Activated CD4-positive, alpha-beta T cell treated with anti-CD3 and anti-CD28 coated beads, Interleukin-2, amount 50 U/mL, for 16 hours (primary cell): ENCODE data around the gene RFC4.
"Not testable (repeated sequence)": the region's sequence is repeated elsewhere in the genome, so short reads cannot be mapped to it uniquely, and the experiment has no call there.

ENCODE experiments used
- DNase-seq: peaks from one replicate; pipeline ENCODE4 v3.0.0-alpha.2; 2020

RFC4 gene

GRCh38 chr3:186806089-186807055, at the start of gene RFC4:
Gene RFC4 (minus strand): TSS chr3:186806482. CDS start chr3:186804713, 1,769 bp downstream.
- DNase-seq, result peak; percentile 91

DNA sequence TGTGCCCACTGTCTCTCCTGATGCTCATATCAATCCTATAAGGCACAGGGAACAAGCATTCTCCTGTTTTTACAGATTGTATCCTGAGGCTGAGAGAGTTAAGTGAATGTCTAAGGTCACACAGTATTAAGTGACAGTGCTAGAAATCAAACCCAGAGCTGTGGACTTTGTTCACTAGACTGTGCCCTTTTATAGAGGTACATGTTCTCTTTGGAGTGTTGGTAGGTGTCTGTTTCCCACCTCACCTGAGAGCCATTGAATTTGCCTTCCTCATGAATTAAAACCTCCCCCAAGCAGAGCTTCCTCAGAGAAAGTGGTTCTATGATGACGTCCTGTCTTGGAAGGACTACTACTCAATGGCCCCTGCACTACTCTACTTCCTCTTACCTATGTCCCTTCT, 48.7 kb upstream of the RFC4 start:
- no peak for DNase-seq

GRCh38 chr3:186854146-186854545, 47.9 kb upstream of the RFC4 start:
- no peak for DNase-seq

- no peak for DNase-seq
Measured at GRCh38 chr3:186852994-186853393, 46.7 kb upstream of the RFC4 start.

DNA sequence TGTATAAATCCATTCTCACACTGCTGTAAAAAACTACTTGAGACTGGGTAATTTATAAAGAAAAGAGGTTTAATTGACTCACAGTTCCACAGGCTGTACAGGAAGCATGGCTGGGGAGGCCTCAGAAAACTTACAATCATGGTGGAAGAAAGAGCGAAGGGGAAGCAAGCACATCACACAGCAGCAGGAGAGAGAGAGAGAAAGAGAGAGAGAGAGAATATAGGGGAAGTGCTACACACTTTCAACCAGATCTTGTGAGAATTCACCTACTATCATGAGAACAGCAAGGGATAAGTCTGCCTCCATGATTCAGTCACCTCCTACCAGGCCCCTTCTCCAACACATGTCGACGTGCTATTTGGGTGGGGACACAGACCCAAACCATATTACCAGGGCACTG, 45.6 kb upstream of the RFC4 start:
- DNase-seq, result not testable (repeated sequence)

DNA sequence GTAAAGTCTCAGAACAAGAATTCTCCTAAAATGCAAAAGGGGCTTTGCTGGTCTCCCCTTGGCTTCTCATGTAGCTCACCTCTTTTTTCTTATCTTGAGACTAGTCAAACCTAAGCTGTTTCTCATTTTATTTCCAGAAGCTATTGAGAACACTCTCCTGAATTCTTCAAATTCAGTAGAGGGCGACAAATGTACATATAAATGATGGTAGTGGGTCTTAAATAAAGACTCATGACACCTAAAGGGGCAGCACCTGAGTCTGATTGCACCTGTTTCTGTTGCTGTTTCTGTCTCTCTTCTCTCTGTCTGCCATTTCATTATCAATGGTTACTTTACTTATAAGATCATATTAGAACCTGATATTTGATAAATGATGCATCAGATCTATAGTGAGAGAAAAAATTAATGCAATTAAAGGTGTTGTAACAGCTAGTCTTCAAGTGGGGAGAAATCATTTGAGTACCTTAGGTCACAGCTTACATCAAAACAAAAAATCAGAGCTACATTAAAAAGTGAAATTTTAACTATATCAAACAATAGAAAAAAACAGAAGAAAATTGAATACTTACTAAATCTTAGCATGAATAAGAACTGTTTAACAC, 43.2 kb upstream of the RFC4 start:
- DNase-seq, result peak; percentile 69

DNA sequence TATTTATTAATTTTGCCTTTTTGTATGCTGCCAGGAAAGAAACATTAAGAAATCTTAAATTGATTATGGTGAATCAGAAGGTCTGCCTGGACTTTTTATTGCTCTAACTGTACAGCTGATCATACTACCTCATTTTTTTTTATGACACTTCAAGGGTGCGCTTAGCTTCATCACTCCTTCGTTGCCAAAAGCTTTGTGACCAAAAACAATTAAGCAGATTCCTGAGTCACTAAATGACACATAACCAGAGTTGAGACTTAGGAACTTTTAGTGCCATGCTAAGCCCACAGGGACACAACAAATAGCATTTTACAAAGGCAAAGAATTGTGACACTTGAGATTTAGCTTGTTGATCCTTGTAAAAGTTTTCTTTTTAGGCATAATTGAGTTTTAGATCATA, 41.2 kb upstream of the RFC4 start:
- no peak for DNase-seq

GRCh38 chr3:186845756-186846155, 39.5 kb upstream of the RFC4 start:
- DNase-seq, result no peak

DNA sequence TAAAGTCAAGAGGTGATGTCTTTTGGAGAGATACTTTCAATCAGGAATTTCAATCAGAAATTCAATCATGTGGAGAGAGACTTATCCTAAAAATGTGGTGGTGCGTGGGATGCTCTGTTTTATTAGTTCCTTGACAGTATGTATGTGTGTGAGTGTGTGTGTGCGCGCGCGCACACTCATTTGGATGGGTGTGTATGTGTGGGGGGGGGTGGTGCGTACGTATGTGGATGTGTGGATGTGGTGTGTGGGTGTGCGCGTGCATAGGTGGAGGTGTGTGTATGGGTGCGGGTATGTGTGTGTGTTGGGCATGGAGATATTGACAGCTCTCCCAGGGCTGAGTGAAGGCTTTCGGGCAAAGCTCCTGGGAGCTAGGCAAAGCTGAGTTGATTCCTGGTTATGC, 38.6 kb upstream of the RFC4 start:
- no peak for DNase-seq

DNA sequence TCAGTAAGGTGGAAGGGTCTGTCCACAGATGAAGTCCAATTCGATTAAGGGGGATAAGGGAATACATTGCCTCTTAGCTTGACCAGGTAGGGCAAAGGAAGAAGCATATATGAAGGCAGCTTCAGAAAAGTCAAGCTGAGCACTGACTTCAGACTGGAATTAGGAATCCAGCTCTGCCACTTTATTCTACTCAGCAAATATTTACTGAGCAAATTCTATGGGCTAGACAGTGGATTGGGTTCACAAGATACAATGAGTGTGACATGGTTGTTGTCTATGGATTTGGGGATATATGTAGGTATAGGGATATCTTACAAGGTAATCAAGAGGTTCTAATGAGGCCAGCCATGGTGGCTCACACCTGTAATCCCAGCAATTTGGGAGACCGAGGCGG, 36.8 kb upstream of the RFC4 start:
- DNase-seq, result no peak

GRCh38 chr3:186842426-186843038, 36.2 kb upstream of the RFC4 start, which contains the start of gene ADIPOQ:
Gene ADIPOQ (plus strand): TSS chr3:186842710. CDS start chr3:186853059, 10,349 bp downstream.
- DNase-seq, result no peak

DNA sequence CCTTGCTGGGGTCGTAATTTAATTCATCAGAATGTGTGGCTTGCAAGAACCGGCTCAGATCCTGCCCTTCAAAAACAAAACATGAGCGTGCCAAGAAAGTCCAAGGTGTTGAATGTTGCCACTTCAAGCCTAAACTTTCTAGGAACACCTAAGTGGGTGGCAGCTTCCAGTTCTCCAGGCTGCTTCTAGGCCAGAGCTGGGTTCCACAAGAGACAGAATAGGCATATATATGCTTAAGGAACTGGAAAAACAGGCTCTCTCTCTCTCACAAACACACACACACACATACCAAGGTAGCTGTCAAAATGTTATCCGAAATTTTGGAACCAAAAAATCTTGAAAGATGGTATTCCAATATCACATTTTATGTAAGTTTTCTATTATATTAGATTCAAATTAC, 35.3 kb upstream of the RFC4 start:
- DNase-seq, result no peak

- DNase-seq, result no peak
Measured at GRCh38 chr3:186839874-186840641, 33.8 kb upstream of the RFC4 start.

DNA sequence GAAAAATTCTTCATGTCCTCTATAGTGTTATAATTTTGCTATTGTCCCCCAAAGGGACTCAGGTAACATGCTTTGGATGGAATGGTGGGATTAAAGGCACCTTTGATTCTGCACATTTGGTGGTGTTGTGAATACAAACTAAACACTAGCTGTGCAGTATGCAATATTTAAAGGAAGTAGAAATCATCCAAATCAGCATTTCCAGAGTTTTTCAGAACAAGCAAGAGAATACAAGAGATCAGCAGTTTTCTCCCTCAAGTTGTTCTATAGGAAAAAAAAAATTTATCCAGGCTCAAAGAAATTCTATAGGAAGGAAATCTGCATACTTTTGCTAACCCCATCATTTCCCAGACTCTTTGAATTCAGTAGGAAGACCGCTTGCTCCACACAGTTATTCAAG, 26.0 kb upstream of the RFC4 start:
- no peak for DNase-seq

DNA sequence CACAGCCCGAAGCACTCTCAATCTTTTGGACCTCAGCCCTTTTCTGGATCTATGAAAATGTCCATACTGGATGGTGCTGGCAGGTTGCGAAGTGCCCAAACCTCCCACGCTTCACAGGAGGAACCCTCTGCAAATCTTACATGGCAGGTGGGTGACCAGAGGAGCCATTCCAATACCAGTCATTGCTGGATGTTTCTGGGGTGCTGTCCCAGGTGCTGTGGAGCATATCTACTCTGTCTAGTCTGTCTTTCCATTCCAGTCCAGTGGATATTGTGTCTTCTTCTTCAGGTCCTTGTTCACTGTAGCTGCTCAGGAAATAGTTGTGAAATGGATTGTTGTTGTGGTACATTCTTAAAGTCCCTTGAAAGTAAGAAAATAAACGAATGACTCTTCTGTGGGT, 25.5 kb upstream of the RFC4 start:
- DNase-seq, result no peak

- DNase-seq, result no peak
Measured at GRCh38 chr3:186828340-186828739, 22.1 kb upstream of the RFC4 start.

DNA sequence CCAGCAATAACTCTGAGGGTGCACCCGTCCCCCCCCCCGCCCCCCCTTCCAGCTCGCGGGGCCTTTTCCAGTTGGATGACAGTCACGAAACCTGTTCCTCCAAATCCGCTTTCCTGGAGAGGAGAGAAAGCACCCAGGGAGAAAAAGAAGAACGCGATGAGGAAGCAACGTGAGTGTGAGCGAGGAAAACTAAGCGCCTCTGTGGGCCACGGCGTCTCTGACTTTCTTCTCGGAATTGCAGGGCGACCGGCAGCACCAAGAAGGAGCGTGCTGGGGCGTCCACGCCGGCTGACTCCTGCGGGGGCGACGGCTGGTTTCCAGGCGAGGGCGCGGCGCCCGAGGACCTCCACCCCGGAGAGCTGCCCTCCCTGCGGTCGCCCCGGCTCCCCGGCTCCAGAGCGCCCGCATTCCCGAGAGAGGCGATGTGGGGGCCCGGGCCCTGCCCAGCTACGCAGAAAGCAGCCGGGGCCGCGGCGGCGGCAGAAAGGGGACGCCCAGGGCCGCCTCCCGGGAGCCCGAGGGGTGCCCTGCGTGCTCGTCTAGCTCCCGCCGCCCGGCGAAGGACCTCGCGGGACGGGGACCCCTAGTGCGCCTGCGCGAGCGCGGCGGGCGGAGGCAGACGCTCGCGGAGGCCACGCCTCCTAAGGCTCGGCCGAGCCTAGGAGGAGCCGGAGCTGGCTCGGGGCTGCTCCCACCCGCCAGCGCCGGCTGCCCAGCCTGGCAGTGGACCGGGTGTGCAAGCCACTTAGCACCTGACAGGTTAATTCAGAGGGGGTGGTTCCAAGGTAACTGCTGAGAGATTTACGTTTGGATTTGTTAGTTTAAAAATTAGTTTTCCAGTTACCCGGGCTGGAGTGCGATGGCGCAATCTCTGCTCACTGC, 20.9 kb upstream of the RFC4 start:
- peak; percentile 89 for DNase-seq

DNA sequence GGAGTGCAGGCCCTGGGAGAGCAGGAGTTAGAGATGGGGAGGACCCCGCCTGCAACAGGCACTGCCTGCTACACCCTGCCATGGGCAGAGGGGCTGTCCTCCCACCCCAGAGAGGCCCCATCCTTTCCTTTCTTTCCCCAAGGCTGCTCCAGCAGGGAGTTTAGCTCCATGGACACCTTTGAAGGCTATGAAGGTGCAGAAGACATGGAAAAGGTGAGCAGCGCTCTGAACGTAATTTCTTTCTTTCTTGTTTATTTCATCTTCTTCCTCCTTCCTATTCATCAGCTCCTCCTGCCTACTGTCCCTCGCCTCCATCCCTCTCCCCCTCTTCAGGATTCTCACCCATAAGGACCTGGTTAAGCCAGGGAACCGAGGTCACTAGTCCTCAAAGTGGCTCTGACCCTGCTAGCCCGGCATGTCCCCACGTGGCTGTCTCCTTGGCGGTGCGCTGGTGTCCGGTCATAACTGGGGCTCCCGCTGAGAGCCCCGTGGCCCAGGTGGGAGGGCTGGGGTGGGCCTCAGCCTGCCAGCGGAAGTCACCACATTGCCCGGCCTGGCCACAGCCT, 20.2 kb upstream of the RFC4 start:
- peak; percentile 30 for DNase-seq

GRCh38 chr3:186825872-186826409, 19.7 kb upstream of the RFC4 start:
- no peak for DNase-seq

DNA sequence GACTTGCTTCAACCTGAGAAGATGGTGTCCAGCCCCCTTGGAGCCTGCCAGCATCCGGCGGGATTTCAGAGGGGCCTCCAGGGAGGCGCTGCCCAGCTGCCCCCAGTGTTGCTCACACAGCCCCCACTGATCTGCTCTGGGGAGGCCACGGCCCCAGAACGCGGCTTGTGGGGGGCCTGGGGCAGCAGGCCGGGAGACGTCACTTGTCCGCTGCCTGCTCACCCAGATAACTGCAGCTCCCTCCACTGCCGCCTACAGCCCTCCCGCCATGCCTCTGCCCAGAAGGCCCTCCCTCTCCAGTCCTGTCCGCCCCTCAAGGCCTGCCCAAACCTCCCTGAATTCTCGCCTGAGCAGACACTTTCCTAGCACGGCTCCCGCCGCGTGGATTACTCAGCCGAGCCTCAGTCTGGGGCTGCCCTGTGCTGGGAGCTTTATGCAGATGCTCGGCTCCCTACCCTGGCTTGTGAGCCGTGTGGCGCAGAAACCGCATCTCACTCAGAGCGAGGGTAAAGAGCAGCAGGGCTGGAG, 19.1 kb upstream of the RFC4 start:
- DNase-seq, result peak; percentile 58
